Measurements from ENCODE around the gene IL17REL. TPM values are rescaled to one million over a fixed set of nuclear protein-coding genes. Genes with fewer than 3 reads are reported as not detected.

The IL17REL gene
- total RNA-seq, 6 experiments from 2014 or later = not detected

DNA sequence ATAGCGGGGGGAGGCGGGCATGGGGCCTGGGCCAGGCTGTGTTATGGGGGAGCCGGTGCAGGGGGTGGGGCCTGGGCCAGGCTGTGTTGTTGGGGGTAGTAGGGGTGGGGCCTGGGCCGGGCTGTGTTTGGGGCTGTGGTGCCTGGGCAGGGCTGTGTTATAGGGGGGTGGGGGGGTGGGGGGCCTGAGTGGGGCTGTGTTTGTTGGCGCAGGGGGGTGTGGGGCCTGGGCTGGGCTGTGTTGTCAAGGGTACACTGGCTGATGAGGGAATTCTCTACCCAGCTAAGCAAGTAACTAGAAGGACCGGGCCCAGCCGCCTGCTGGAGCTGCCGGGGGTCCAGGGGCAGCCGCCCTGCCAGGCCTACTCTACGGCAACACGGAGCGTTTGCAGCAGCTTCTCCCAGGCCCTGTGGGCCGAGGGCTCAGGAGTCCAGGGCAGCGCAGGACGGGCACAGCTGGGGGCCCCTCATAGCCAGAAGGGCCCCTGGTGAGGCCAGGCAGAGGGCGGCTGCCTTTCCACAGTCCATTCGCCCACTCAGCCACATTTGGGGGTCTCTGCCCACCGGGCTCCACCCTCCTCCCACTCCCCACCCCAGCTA lies 62.1 kb downstream of the IL17REL start:
- H3K27me3 Mint-ChIP-seq (ENCODE audit: insufficient read depth) = no peaks in the 10 kb centered on the region; the same call in 1 of the 2 replicates
- TF ChIP-seq, protein P1, sequence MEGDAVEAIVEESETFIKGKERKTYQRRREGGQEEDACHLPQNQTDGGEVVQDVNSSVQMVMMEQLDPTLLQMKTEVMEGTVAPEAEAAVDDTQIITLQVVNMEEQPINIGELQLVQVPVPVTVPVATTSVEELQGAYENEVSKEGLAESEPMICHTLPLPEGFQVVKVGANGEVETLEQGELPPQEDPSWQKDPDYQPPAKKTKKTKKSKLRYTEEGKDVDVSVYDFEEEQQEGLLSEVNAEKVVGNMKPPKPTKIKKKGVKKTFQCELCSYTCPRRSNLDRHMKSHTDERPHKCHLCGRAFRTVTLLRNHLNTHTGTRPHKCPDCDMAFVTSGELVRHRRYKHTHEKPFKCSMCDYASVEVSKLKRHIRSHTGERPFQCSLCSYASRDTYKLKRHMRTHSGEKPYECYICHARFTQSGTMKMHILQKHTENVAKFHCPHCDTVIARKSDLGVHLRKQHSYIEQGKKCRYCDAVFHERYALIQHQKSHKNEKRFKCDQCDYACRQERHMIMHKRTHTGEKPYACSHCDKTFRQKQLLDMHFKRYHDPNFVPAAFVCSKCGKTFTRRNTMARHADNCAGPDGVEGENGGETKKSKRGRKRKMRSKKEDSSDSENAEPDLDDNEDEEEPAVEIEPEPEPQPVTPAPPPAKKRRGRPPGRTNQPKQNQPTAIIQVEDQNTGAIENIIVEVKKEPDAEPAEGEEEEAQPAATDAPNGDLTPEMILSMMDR (IDR thresholded peaks at IDR 0.05) = no peak
- no peak overlapping the region for H3K4me3 Mint-ChIP-seq
- no peak for DNase-seq
- peaks cover 10% of the 10 kb centered on the region for H3K4me1 Mint-ChIP-seq (ENCODE audit: low read depth)
- H3K27ac Mint-ChIP-seq = no peak overlapping the region
- H3K36me3 Mint-ChIP-seq (ENCODE audit: low read depth) = no peaks in the 10 kb centered on the region
- no peaks in the 10 kb centered on the region for H3K9me3 Mint-ChIP-seq

DNA sequence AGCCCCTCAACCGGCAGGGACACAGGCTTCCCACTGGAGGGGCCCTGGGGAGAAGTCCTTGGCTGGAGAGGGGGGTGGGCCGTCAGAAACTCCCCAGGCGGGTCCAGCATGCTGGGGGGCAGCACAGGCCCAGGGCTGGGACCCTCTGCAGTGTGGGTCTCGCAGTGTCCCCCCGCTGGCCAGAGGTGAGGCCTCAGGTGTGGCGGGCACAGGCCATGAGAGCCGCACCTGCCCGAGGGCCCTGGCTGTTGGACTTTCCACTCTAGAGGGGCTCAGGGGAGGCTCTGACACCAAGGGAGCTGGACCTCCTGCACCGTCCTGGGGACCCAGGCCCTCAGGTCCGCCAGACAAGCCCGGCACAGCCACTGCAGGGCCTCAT lies 62.7 kb downstream of the IL17REL start:
- no peak overlapping the region for H3K4me3 Mint-ChIP-seq
- H3K36me3 Mint-ChIP-seq (ENCODE audit: low read depth) = no peaks in the 10 kb centered on the region
- H3K9me3 Mint-ChIP-seq = no peaks in the 10 kb centered on the region
- peaks cover 10% of the 10 kb centered on the region for H3K4me1 Mint-ChIP-seq (ENCODE audit: low read depth)
- no peaks in the 10 kb centered on the region; the same call in 1 of the 2 replicates for H3K27me3 Mint-ChIP-seq (ENCODE audit: insufficient read depth)
- no peak overlapping the region for H3K27ac Mint-ChIP-seq
- no peak for DNase-seq
- TF ChIP-seq, protein P1 (IDR thresholded peaks at IDR 0.05) = no peak

DNA sequence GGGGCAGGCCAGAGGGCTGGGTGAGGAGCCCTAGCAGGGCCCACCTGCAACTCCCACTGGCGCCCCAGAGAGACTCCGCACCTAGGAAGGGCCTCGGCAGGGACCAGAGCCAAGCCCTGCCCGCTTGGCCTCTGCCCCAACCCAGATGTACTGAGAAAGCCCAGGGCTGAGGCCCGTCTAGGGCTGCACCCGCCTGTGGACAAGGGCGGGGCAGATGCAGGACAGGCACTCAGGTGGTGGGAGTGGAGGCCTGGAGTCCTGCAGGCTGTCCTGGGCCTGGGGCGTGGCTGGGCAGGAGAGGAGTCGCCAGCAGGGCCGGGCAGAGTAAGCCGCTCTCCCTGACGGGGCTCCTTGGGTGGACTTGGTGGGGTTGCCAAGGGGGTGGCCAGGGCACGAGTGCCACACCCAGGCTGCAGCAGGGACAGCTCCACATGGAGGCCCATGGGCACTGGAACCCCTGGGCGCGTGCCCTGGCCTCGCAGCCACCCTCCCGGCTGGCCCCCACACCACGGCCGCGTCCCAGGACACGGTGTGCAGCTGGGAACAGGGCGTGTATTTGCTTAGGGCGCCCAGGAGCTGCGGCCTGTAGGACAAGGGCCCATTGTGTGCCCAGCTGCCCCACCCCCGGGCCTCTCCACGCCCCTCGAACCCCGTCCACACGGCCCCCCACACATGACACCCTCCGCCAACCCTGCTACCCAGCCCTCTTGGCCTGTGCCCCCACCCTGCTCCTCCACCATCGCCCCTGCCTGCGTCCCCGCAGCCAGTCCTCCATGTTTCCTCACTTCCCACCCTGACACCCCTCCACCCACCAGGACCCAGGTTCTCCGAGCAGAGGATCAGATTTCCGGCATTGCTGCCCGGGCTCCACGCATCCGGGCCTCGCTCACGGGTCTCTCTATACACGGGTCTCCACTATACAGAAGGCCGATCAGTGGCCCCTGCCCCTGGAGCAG lies 63.3 kb downstream of the IL17REL start:
- Mint-ChIP-seq H3K36me3 (ENCODE audit: low read depth) (no peaks in the 10 kb centered on the region), H3K4me3 (no peak overlapping the region), H3K4me1 (ENCODE audit: low read depth) (peaks cover 10% of the 10 kb centered on the region), H3K9me3 (no peaks in the 10 kb centered on the region), H3K27me3 (ENCODE audit: insufficient read depth) (no peaks in the 10 kb centered on the region; the same call in 1 of the 2 replicates), H3K27ac (no peak overlapping the region)
- TF ChIP-seq, protein P1 (IDR thresholded peaks at IDR 0.05) = no peak
- DNase-seq = no peak

DNA sequence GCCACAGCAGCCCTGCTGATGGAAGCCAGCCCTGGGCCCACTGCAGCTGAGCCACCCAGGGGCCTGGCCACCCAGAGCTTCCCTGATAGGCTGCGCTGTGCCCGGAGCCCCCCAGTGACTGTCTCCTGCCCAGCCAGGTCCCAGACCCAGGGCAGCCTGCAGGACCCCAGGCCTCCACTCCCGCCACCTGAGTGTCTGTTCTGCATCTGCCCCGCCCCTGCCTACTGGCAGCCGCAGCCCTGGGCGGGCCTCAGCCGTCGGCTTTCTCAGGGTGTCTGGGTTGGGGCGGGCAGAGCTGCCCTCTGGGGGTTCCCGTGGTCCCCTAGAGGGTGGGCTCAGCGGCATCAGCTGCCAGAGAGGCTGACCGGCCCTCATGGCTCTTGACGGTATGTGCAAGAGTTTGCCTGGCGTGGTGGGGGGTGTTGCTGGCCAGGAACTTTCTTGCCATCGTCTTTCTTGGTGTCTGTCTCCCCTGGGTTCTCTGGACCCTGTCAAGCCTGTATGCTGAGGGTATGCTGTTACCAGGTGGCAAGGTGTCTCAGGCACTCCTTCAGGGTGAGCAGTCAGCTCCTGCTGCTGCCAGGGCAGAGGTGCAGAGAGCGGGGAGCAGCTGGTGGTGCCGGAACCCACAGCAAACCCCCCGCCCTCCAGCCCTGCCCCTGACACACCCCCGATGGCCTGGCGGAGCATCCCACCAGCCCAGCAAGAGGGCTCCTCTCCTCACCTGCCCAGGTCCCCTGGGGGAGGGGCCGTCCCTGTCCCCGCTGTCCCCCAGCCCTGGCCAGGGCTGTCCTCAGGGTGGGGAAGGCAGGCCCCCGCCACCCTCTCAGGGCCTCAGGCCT lies 64.2 kb downstream of the IL17REL start:
- Mint-ChIP-seq H3K36me3 (ENCODE audit: low read depth) (no peaks in the 10 kb centered on the region), H3K27ac (no peak overlapping the region), H3K4me1 (ENCODE audit: low read depth) (peaks cover 10% of the 10 kb centered on the region), H3K4me3 (no peak overlapping the region), H3K9me3 (no peaks in the 10 kb centered on the region), H3K27me3 (ENCODE audit: insufficient read depth) (no peaks in the 10 kb centered on the region; the same call in 1 of the 2 replicates)
- TF ChIP-seq, protein P1 (IDR thresholded peaks at IDR 0.05) = no peak
- DNase-seq = no peak

DNA sequence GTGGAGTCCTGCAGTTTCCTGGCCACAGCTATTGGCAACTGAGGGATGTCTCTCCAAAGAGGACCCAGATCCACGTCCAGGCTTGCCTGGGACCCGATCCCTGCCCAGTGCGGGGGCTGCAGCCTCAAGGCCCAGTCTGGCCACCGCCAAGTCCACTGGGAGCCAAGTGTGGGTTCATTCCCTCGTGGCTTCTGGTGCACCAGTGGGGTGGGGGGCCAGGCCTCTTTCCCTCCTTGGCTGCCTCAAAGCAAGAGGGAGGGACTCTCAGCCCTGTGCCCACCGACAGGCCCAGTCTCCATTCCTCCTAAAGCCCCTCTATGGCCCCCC lies 65.3 kb downstream of the IL17REL start:
- no peaks in the 10 kb centered on the region for H3K36me3 Mint-ChIP-seq (ENCODE audit: low read depth)
- H3K4me3 Mint-ChIP-seq = no peak overlapping the region
- no peak overlapping the region for H3K27ac Mint-ChIP-seq
- H3K4me1 Mint-ChIP-seq (ENCODE audit: low read depth) = peaks cover 6% of the 10 kb centered on the region
- no peaks in the 10 kb centered on the region for H3K9me3 Mint-ChIP-seq
- TF ChIP-seq, protein P1 (IDR thresholded peaks at IDR 0.05) = no peak
- no peak for DNase-seq
- no peaks in the 10 kb centered on the region; the same call in 1 of the 2 replicates for H3K27me3 Mint-ChIP-seq (ENCODE audit: insufficient read depth)

Measured in HFFc6 (cell line).